ENCODE data around the gene FZR1. TPM values are rescaled to one million over a fixed set of nuclear protein-coding genes. Genes with fewer than 3 reads are reported as not detected.

The FZR1 gene
- total and polyA plus RNA-seq, 2 of the 8 experiments (the other 6 are each of a cell fraction or from before 2014, with no cell fraction given): 21.6 to 35.5 TPM

DNA sequence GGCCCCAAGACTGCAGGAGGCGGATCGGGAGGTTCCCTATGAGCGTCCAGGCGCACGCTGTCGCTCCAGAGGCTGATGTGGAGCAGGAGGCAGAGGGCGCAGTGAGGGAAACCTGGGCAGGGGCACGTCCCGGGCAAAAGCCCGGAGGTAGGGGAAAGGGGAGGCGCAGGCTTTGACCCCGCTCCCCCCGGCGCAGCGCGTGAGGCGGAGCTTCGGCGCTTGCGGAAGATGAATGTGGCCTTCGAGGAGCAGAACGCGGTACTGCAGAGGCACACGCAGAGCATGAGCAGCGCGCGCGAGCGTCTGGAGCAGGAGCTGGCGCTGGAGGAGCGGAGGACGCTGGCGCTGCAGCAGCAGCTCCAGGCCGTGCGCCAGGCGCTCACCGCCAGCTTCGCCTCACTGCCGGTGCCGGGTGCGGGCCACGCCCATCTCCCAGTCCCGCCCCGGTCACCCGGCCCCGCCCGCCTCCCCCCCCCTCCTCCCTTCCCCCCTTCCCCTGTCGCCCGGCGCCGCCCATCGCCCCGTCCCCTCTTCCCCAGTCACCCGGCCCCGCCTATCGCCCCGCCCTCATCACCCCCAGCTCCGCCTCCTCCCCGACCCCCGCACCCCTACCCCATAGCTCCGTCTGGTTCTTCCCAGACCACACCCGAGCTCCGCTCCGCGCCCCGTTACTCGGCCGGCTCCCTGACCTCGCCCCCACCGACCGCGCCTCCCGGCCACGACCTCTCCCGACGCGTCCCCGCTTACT, 70.8 kb downstream of the FZR1 start (continued):
- TF ChIP-seq, protein P1, sequence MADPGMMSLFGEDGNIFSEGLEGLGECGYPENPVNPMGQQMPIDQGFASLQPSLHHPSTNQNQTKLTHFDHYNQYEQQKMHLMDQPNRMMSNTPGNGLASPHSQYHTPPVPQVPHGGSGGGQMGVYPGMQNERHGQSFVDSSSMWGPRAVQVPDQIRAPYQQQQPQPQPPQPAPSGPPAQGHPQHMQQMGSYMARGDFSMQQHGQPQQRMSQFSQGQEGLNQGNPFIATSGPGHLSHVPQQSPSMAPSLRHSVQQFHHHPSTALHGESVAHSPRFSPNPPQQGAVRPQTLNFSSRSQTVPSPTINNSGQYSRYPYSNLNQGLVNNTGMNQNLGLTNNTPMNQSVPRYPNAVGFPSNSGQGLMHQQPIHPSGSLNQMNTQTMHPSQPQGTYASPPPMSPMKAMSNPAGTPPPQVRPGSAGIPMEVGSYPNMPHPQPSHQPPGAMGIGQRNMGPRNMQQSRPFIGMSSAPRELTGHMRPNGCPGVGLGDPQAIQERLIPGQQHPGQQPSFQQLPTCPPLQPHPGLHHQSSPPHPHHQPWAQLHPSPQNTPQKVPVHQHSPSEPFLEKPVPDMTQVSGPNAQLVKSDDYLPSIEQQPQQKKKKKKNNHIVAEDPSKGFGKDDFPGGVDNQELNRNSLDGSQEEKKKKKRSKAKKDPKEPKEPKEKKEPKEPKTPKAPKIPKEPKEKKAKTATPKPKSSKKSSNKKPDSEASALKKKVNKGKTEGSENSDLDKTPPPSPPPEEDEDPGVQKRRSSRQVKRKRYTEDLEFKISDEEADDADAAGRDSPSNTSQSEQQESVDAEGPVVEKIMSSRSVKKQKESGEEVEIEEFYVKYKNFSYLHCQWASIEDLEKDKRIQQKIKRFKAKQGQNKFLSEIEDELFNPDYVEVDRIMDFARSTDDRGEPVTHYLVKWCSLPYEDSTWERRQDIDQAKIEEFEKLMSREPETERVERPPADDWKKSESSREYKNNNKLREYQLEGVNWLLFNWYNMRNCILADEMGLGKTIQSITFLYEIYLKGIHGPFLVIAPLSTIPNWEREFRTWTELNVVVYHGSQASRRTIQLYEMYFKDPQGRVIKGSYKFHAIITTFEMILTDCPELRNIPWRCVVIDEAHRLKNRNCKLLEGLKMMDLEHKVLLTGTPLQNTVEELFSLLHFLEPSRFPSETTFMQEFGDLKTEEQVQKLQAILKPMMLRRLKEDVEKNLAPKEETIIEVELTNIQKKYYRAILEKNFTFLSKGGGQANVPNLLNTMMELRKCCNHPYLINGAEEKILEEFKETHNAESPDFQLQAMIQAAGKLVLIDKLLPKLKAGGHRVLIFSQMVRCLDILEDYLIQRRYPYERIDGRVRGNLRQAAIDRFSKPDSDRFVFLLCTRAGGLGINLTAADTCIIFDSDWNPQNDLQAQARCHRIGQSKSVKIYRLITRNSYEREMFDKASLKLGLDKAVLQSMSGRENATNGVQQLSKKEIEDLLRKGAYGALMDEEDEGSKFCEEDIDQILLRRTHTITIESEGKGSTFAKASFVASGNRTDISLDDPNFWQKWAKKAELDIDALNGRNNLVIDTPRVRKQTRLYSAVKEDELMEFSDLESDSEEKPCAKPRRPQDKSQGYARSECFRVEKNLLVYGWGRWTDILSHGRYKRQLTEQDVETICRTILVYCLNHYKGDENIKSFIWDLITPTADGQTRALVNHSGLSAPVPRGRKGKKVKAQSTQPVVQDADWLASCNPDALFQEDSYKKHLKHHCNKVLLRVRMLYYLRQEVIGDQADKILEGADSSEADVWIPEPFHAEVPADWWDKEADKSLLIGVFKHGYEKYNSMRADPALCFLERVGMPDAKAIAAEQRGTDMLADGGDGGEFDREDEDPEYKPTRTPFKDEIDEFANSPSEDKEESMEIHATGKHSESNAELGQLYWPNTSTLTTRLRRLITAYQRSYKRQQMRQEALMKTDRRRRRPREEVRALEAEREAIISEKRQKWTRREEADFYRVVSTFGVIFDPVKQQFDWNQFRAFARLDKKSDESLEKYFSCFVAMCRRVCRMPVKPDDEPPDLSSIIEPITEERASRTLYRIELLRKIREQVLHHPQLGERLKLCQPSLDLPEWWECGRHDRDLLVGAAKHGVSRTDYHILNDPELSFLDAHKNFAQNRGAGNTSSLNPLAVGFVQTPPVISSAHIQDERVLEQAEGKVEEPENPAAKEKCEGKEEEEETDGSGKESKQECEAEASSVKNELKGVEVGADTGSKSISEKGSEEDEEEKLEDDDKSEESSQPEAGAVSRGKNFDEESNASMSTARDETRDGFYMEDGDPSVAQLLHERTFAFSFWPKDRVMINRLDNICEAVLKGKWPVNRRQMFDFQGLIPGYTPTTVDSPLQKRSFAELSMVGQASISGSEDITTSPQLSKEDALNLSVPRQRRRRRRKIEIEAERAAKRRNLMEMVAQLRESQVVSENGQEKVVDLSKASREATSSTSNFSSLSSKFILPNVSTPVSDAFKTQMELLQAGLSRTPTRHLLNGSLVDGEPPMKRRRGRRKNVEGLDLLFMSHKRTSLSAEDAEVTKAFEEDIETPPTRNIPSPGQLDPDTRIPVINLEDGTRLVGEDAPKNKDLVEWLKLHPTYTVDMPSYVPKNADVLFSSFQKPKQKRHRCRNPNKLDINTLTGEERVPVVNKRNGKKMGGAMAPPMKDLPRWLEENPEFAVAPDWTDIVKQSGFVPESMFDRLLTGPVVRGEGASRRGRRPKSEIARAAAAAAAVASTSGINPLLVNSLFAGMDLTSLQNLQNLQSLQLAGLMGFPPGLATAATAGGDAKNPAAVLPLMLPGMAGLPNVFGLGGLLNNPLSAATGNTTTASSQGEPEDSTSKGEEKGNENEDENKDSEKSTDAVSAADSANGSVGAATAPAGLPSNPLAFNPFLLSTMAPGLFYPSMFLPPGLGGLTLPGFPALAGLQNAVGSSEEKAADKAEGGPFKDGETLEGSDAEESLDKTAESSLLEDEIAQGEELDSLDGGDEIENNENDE (IDR thresholded peaks at IDR 0.05; ENCODE audit: insufficient replicate concordance, low read length): no peak
- TF ChIP-seq ASH2L (IDR thresholded peaks at IDR 0.05; ENCODE audit: low read length) (no peak), POLR2A (IDR thresholded peaks at IDR 0.05; ENCODE audit: control extremely low read depth in 1 of 2, low read depth in 2 of 2, low read length in 2 of 2) (peak; percentile 53 to 57; a peak in 2 of 3 replicates), SUZ12 (IDR thresholded peaks at IDR 0.05; ENCODE audit: low read length) (no peak), GABPA (IDR thresholded peaks at IDR 0.05; ENCODE audit: borderline replicate concordance, insufficient read depth, low read length) (no peak), MAFK (IDR thresholded peaks at IDR 0.05; ENCODE audit: low read depth, low read length) (no peak), CHD1 (IDR thresholded peaks at IDR 0.05; ENCODE audit: low read depth, low read length) (no peak), ZNF274 (IDR thresholded peaks at IDR 0.05; ENCODE audit: borderline replicate concordance, extremely low read depth, low read length) (no peak), HDAC6 (IDR thresholded peaks at IDR 0.05; ENCODE audit: low read depth, low read length) (no peak)
- TF ChIP-seq, protein P2, sequence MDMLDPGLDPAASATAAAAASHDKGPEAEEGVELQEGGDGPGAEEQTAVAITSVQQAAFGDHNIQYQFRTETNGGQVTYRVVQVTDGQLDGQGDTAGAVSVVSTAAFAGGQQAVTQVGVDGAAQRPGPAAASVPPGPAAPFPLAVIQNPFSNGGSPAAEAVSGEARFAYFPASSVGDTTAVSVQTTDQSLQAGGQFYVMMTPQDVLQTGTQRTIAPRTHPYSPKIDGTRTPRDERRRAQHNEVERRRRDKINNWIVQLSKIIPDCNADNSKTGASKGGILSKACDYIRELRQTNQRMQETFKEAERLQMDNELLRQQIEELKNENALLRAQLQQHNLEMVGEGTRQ (IDR thresholded peaks at IDR 0.05; ENCODE audit: low read length): no peak
